Ovary (tissue), 9 donors: ENCODE data around the gene CEP68. TPM values are rescaled to one million over a fixed set of nuclear protein-coding genes. Genes with fewer than 3 reads are reported as not detected.

Source experiments
- DNase-seq, 5 donors: peaks; one replicate each; pipeline ENCODE4 v3.0.0-alpha.2; 2019 to 2020
- H3K27ac ChIP-seq, 2 donors: fragments of 200-600 bp; one replicate each; pipeline versions ENCODE4 v1.5.1 to v1.8.0; 2019 to 2022
- H3K27me3 ChIP-seq: fragments of 200-600 bp; one replicate; pipeline ENCODE4 v1.8.0; 2022
- H3K36me3 ChIP-seq: fragments of 200-600 bp; sonication (generic); one replicate; pipeline ENCODE4 v1.5.1; 2019
- H3K4me1 ChIP-seq: one replicate; pipeline ENCODE4 v1.8.1; 2013; ENCODE audit warnings: mild to moderate bottlenecking, moderate library complexity; ENCODE audit not compliant: insufficient read depth
- H3K4me3 ChIP-seq: fragments of 200-600 bp; sonication (generic); one replicate; pipeline ENCODE4 v1.5.1; 2017
- H3K9me3 ChIP-seq, 2 donors: fragments of 200-600 bp in 1 of 2; sonication (generic) in 1 of 2; one replicate each; pipeline versions ENCODE4 v1.5.1 to v1.8.1; 2013 to 2019; ENCODE audit warnings: mild to moderate bottlenecking in 1 of 2, moderate library complexity in 1 of 2
- EP300 ChIP-seq: sonication (generic); formaldehyde crosslinking; IDR thresholded peaks from one replicate; pipeline ENCODE4 v1.6.1; 2017; ENCODE audit warnings: antibody characterized with exemption
- POLR2A ChIP-seq: fragments of 450-650 bp; IDR thresholded peaks from one replicate; pipeline ENCODE4 v1.6.1; 2017; ENCODE audit warnings: antibody characterized with exemption, mild to moderate bottlenecking, moderate library complexity
- WGBS, 3 donors: extraction: QIAGEN DNeasy Blood & Tissue Kit in 1 of 3; methylation state at CpG; one replicate each; pipeline versions ENCODE4 v1.1.5 to v1.1.7; 2013 to 2017; 5-methylcytosine and 5-hydroxymethylcytosine counted together
- intact Hi-C, 4 donors: fragments of 100-400 bp; cut with DNase I; formaldehyde crosslinking; loops; one replicate each; pipeline versions ENCODE4 v1.11.0 to v1.15.1; 2022 to 2023
- polyA plus RNA-seq, 2 donors: library from polyadenylated mRNA; stranded (reverse); fragments of 200-250 nt in 1 of 2; fragments of 350-450 nt in 1 of 2; fragmentation: Illumina TruSeq in 1 of 2; extraction: RNeasy Lipid Tissue Mini Kit (QIAGEN cat#74804) in 1 of 2; gene quantifications; one replicate each; pipeline ENCODE4 v1.2.3, GENCODE V29; 2013 to 2014
- total RNA-seq, 7 donors: library from RNA; depleted of rRNA in 2 of 7; stranded (reverse); fragments of >200 nt in 2 of 7; fragmentation: NEBNext Ultra II Directional in 3 of 7; extraction: Animal tissue kit (Norgen Biotek cat#: 25700) in 3 of 7; gene quantifications; one replicate each; pipeline versions ENCODE4 v1.1.0 to v1.2.4, GENCODE V29; 2016 to 2023
- TF ChIP-seq, protein P1 (sequence below), 3 donors: fragments of 450-650 bp in 2 of 3; fragments of 200-600 bp in 1 of 3; IDR thresholded peaks; one replicate each; pipeline versions ENCODE4 v1.5.1 to v1.8.0; 2016 to 2022; ENCODE audit warnings: antibody characterized with exemption in 3 of 3, mild to moderate bottlenecking in 1 of 3
- donor health status: DM: no; HTN: no; CAD: no; lungs with moderate emphysema.
- donor health status: DM: no; HTN: no; CAD: no.
- donor health status: Bipolar disorder and iron deficiency.
- donor health status: DM: yes; HTN: yes; CAD: no.
- donor health status: DM: no; HTN: no; CAD: no.
- donor health status: DM: yes; HTN: yes; CAD: no.

The CEP68 gene
- total and polyA plus RNA-seq, 9 donors = 13.7 to 31.6 (median 28.0) TPM

DNA sequence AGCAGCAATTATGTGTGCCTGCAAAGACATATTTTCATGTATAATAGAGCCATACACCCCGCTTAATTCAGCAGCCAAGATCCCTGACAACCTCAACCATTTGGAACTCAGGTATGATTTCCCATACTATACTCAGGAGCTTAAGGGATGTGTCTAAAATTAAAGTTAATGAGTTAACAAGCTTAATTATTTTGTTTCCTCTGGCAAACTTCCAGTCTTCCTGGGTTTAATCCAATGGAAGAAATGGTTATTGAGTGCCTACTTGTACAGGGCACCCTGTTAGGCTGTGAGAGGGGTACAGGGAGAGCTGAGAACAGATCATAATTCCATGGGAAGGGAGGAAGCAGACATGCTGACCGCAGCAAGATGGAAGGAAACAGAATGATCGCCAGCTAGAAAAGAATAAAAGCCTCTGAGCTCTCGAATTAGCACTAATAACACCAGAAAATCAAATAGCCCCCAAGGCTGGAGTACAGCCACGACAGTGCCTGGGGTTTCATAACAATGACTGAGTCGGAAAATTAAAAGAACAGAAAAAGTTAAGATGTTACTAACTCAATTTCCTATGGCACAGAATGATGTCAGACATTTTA is 20.8 kb upstream of the CEP68 start:
- Histone ChIP-seq H3K27me3 (no peaks in the 10 kb centered on the region), H3K4me1 (no peaks in the 10 kb centered on the region), H3K36me3 (no peaks in the 10 kb centered on the region), H3K4me3 (no peak overlapping the region), H3K9me3 (no peaks in the 10 kb centered on the region), H3K27ac (no peak overlapping the region)
- 80 to 86% (median 83%) methylated on average over 6 of the region's 6 CpGs for WGBS, 3 donors
- no peak for TF ChIP-seq POLR2A
- TF ChIP-seq EP300 = no peak
- TF ChIP-seq, protein P1, sequence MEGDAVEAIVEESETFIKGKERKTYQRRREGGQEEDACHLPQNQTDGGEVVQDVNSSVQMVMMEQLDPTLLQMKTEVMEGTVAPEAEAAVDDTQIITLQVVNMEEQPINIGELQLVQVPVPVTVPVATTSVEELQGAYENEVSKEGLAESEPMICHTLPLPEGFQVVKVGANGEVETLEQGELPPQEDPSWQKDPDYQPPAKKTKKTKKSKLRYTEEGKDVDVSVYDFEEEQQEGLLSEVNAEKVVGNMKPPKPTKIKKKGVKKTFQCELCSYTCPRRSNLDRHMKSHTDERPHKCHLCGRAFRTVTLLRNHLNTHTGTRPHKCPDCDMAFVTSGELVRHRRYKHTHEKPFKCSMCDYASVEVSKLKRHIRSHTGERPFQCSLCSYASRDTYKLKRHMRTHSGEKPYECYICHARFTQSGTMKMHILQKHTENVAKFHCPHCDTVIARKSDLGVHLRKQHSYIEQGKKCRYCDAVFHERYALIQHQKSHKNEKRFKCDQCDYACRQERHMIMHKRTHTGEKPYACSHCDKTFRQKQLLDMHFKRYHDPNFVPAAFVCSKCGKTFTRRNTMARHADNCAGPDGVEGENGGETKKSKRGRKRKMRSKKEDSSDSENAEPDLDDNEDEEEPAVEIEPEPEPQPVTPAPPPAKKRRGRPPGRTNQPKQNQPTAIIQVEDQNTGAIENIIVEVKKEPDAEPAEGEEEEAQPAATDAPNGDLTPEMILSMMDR (IDR thresholded peaks at IDR 0.05) = no peak
- DNase-seq = no peak
- intact Hi-C loops = loop anchor here in 2 of 4 donors (5.0 kb wide), 2 partner anchors 48 to 118 kb away; partner anchors contain the start of gene SLC1A4 (in 1 of the 2)

DNA sequence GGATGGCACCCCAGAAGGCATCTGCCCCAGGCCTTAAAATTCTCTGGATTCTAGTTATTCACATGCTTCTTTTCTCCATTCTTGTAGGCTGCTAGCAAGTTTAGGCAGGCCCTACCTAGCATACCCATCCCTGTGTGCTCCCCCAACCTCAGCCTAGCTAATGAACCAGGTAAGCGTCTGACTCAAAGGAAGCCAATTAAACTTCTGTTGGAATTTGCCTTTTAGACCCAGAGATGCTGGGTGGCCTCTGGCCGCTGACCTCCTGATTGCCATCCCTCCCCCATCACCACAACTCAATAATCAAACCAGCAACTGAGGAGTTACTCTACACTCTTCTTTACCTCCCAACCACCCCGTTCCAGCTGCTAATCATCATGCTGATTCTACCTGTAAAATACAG is 19.0 kb upstream of the CEP68 start:
- Histone ChIP-seq H3K36me3 (no peaks in the 10 kb centered on the region), H3K4me3 (no peak overlapping the region), H3K4me1 (no peaks in the 10 kb centered on the region), H3K9me3 (no peaks in the 10 kb centered on the region), H3K27ac (no peak overlapping the region), H3K27me3 (no peaks in the 10 kb centered on the region)
- 73 to 77% (median 76%) methylated on average over 3 of the region's 3 CpGs for WGBS, 3 donors
- intact Hi-C loops = loop anchor here in 2 of 4 donors (5.0 kb wide), 2 partner anchors 50 to 120 kb away; partner anchors contain the start of gene SLC1A4 (in 1 of the 2)
- TF ChIP-seq, protein P1 (IDR thresholded peaks at IDR 0.05) = no peak
- TF ChIP-seq POLR2A (no peak), EP300 (no peak)
- no peak for DNase-seq

DNA sequence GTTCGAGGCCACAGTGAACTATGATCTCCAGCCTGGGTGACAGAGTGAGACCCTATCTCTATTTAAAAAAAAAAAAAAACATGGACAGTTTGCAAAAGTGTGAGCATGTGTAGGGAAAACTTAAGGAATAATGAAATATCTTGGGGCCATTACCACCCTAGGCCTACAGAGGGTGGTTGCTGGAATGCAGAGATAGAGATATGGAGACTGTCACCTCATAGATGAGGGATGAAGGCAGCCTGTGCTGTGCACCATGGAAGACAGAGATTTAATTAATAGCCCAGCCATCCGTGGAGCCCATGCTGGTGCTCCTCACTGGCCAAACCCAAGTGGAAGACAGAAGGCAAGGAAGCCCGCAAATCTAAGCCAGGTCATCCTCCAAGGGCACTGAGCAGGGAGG is 16.6 kb upstream of the CEP68 start:
- H3K27me3 ChIP-seq = no peaks in the 10 kb centered on the region
- DNase-seq = no peak
- no peaks in the 10 kb centered on the region for H3K9me3 ChIP-seq
- H3K27ac ChIP-seq = no peak overlapping the region
- 88 to 91% (median 89%) methylated on average over 3 of the region's 3 CpGs for WGBS, 3 donors
- H3K36me3 ChIP-seq = no peaks in the 10 kb centered on the region
- intact Hi-C loops = loop anchor here (2.0 to 5.0 kb wide), 4 partner anchors 52 to 123 kb away; partner anchors contain the start of gene SLC1A4 (in 1 of the 4)
- no peaks in the 10 kb centered on the region for H3K4me1 ChIP-seq
- no peak overlapping the region for H3K4me3 ChIP-seq
- TF ChIP-seq POLR2A (no peak), EP300 (no peak)
- TF ChIP-seq, protein P1 (IDR thresholded peaks at IDR 0.05) = no peak

DNA sequence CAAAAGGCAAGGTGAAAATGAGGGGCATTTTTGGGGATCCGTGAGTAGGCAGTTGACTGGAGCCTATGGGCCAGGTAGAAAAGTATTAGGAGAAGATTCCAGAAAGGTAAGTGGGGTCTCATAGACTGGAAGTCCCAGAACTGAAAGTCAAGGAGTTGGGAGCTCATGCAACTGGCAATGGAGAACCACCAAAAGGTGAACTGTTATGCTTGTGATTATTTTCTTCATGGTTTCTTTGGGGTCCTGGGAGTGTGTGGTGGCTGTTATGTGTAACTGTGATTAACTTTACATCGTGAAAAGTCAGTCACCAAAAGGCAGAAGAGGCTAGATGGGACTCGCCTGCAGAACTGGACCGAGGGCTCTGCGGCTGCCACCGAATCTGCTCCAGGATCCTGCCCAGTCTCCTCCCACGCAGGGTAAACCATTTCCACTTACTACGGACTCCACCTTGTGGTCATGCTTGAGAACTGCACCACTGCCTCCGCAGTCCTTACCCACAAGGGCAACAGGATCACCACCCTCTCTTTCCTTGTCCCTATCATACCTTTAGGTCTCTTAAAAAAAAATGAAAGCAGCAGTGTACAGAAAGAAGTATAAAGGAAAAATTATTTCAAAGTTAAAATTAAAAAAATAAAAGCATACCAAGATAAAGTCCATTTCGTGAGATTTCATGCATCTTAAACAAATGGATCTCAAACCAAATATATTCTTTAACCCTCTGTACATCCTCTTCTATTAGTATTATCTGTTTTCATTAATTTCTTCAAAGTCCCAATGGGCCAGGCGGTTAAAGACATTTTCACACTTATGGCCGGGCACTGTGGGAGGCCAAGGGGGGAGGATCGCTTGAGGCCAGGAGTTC is 15.6 kb upstream of the CEP68 start:
- no peak overlapping the region for H3K4me3 ChIP-seq
- H3K4me1 ChIP-seq = no peaks in the 10 kb centered on the region
- no peaks in the 10 kb centered on the region for H3K27me3 ChIP-seq
- 28 to 33% (median 32%) methylated on average over 13 of the region's 13 CpGs for WGBS, 3 donors
- intact Hi-C loops = loop anchor here in 2 of 4 donors (2.0 kb wide), 1 partner anchor 124 kb away; no protein-coding TSS in a partner anchor
- peak; percentile 12 for TF ChIP-seq POLR2A
- TF ChIP-seq, protein P1 (IDR thresholded peaks at IDR 0.05) = peak; percentile 74 to 92 (median 89)
- TF ChIP-seq EP300 = no peak
- H3K27ac ChIP-seq = no peak overlapping the region
- no peaks in the 10 kb centered on the region for H3K36me3 ChIP-seq
- no peaks in the 10 kb centered on the region for H3K9me3 ChIP-seq
- DNase-seq = peak; percentile 83 to 88 (median 86)
